ENCODE measurements around the gene MRPL50.

Gene MRPL50

GRCh38 chr9:101381833-101382342, 16.5 kb downstream of the MRPL50 start:
- no peak for TF ChIP-seq ATF2 (tag by site-specific recombination; IDR thresholded peaks at IDR 0.05; ENCODE audit: low read depth)
- no peak for TF ChIP-seq ZNF776 (tag by site-specific recombination; IDR thresholded peaks at IDR 0.05; ENCODE audit: borderline replicate concordance)
- no peak for TF ChIP-seq ZNF561 (tag by site-specific recombination; IDR thresholded peaks at IDR 0.05; ENCODE audit: borderline replicate concordance)
- TF ChIP-seq ZNF311 (tag by site-specific recombination; IDR thresholded peaks at IDR 0.05; ENCODE audit: borderline replicate concordance) = no peak
- TF ChIP-seq ZNF138 (tag by site-specific recombination; IDR thresholded peaks at IDR 0.05; ENCODE audit: borderline replicate concordance) = no peak
- no peaks in the 10 kb centered on the region for H3K9me3 ChIP-seq (ENCODE audit: control insufficient read depth, insufficient read depth, low read depth, low read length)
- no peak overlapping the region for H3K27ac ChIP-seq (ENCODE audit: extremely low read depth, low read depth, low read length)
- no peaks in the 10 kb centered on the region for H3K4me1 ChIP-seq (ENCODE audit: control insufficient read depth, insufficient read depth, low read length)
- peaks cover 0 to 3% of the 10 kb centered on the region in 2 experiments; a peak in 1 of 3 replicates for H3K36me3 ChIP-seq (ENCODE audit: control insufficient read depth in 2 of 2, insufficient read depth in 1 of 2, low read length in 2 of 2)
- POLR2A ChIA-PET = no interaction called here
- no peak overlapping the region for H3K4me3 ChIP-seq (ENCODE audit: low read depth, low read length)
- CTCF ChIA-PET = interaction anchor here (0.6 kb wide), 1 partner anchor 15 kb away, joined by 4 read pairs; no protein-coding TSS in a partner anchor

- ChIA-PET POLR2A (no interaction called here), CTCF (interaction anchor here (1.5 kb wide), 1 partner anchor 8 kb away, joined by 7 read pairs; no protein-coding TSS in a partner anchor)
- H3K4me3 ChIP-seq (ENCODE audit: low read depth, low read length) = no peak overlapping the region
- no peaks in the 10 kb centered on the region for H3K36me3 ChIP-seq (ENCODE audit: control insufficient read depth in 2 of 2, insufficient read depth in 1 of 2, low read length in 2 of 2)
- no peaks in the 10 kb centered on the region for H3K9me3 ChIP-seq (ENCODE audit: control insufficient read depth, insufficient read depth, low read depth, low read length)
- H3K4me1 ChIP-seq (ENCODE audit: control insufficient read depth, insufficient read depth, low read length) = no peaks in the 10 kb centered on the region
- no peak overlapping the region for H3K27ac ChIP-seq (ENCODE audit: extremely low read depth, low read depth, low read length)
- no peak for TF ChIP-seq ZNF488 (tag by site-specific recombination; IDR thresholded peaks at IDR 0.05)
- TF ChIP-seq ZNF274 (IDR thresholded peaks at IDR 0.05; ENCODE audit: low read length) = no peak
- TF ChIP-seq ZNF274 (tag by site-specific recombination; IDR thresholded peaks at IDR 0.05; ENCODE audit: borderline replicate concordance) = no peak
- no peak for TF ChIP-seq ZNF837 (tag by site-specific recombination; IDR thresholded peaks at IDR 0.05)
- TF ChIP-seq ZNF366 (tag by site-specific recombination; conservative IDR thresholded peaks at IDR 0.05) = no peak
- TF ChIP-seq HIC1 (tag by site-specific recombination; IDR thresholded peaks at IDR 0.05) = no peak
- TF ChIP-seq ZNF148 (tag by site-specific recombination; IDR thresholded peaks at IDR 0.05; ENCODE audit: borderline replicate concordance) = no peak
- no peak for TF ChIP-seq BCL6B (tag by site-specific recombination; IDR thresholded peaks at IDR 0.05)
- no peak for TF ChIP-seq ZNF18 (tag by site-specific recombination; IDR thresholded peaks at IDR 0.05)
- no peak for TF ChIP-seq KLF7 (tag by site-specific recombination; IDR thresholded peaks at IDR 0.05; ENCODE audit: borderline replicate concordance)
- TF ChIP-seq SALL2 (tag by site-specific recombination; IDR thresholded peaks at IDR 0.05; ENCODE audit: borderline replicate concordance) = no peak
- no peak for TF ChIP-seq ZNF398 (tag by site-specific recombination; IDR thresholded peaks at IDR 0.05)
- no peak for TF ChIP-seq ZNF514 (tag by site-specific recombination; IDR thresholded peaks at IDR 0.05)
- TF ChIP-seq ZNF596 (tag by site-specific recombination; IDR thresholded peaks at IDR 0.05) = no peak
- no peak for TF ChIP-seq ZNF624 (tag by site-specific recombination; IDR thresholded peaks at IDR 0.05)
- no peak for TF ChIP-seq ZNF146 (tag by site-specific recombination; IDR thresholded peaks at IDR 0.05)
Observed at GRCh38 chr9:101381118-101381517, 17.3 kb downstream of the MRPL50 start.

Data from HEK293 (cell line).